GM12865 (cell line): ENCODE results near the gene NFIC.
"Not testable (repeated sequence)": the region's sequence is repeated elsewhere in the genome, so short reads cannot be mapped to it uniquely, and the experiment has no call there.

Source experiments
- DNase-seq: peaks from one replicate; pipeline ENCODE4 v3.0.0; 2010; ENCODE audit warnings: low read depth
- H3K4me3 ChIP-seq: 2 replicates; pipeline ENCODE4 v1.5.1; 2011; ENCODE audit warnings: mild to moderate bottlenecking, low read depth, low read length, control low read depth
- TF ChIP-seq, protein P1 (sequence below): IDR thresholded peaks from 2 replicates; pipeline ENCODE4 v1.5.1; 2011; ENCODE audit warnings: low read length, control low read depth, low read depth, inconsistent platforms; ENCODE audit not compliant: insufficient read depth; ENCODE audit errors: missing control alignments

Gene NFIC

DNA sequence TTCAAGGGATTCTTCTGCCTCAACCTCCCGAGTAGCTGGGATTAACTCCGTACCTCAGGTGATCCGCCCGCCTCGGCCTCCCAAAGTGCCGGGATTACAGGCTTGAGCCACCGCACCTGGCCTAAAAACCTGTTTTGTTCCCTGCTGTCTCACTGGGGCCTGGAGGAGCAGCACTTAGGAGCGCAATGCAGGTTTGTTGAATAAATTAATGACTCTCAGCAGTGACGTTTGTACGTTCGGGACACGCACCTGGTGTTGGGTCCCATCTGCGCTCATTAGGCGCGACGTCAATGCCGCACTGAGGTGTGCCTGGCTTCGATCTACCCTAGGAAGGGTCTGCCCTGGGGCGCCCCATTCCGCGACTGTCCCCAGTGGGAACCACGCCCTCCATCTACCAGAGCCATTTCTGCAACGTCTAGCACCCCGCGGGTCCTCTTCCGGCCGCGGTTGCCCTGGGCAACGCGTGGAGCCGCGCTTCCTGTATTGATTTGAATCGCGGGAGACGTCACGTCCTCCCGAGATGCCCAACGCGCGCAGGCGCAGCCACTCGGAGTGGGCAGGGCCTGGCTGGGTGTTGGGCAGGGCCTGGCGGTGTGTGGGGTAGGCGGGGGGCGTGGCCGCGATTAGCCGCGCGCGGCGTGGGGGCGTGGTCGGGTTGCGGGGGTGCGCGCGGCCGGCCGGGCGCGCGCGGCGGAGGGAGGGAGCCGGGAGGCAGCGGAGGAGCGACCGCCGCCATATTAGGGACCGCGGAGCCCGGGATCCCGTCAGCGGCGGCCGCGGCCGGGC, 139.4 kb downstream of the NFIC start, which contains the start of gene FZR1:
Gene FZR1, plus strand, starts transcription at position 714 of the 786 bp plus-strand sequence. CDS start 16,679 bp downstream, outside the sequence.
- TF ChIP-seq, protein P1, sequence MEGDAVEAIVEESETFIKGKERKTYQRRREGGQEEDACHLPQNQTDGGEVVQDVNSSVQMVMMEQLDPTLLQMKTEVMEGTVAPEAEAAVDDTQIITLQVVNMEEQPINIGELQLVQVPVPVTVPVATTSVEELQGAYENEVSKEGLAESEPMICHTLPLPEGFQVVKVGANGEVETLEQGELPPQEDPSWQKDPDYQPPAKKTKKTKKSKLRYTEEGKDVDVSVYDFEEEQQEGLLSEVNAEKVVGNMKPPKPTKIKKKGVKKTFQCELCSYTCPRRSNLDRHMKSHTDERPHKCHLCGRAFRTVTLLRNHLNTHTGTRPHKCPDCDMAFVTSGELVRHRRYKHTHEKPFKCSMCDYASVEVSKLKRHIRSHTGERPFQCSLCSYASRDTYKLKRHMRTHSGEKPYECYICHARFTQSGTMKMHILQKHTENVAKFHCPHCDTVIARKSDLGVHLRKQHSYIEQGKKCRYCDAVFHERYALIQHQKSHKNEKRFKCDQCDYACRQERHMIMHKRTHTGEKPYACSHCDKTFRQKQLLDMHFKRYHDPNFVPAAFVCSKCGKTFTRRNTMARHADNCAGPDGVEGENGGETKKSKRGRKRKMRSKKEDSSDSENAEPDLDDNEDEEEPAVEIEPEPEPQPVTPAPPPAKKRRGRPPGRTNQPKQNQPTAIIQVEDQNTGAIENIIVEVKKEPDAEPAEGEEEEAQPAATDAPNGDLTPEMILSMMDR = no peak
- peak; percentile 100 for DNase-seq
- H3K4me3 ChIP-seq = peak within 1 kb of the TSS; percentile 84

DNA sequence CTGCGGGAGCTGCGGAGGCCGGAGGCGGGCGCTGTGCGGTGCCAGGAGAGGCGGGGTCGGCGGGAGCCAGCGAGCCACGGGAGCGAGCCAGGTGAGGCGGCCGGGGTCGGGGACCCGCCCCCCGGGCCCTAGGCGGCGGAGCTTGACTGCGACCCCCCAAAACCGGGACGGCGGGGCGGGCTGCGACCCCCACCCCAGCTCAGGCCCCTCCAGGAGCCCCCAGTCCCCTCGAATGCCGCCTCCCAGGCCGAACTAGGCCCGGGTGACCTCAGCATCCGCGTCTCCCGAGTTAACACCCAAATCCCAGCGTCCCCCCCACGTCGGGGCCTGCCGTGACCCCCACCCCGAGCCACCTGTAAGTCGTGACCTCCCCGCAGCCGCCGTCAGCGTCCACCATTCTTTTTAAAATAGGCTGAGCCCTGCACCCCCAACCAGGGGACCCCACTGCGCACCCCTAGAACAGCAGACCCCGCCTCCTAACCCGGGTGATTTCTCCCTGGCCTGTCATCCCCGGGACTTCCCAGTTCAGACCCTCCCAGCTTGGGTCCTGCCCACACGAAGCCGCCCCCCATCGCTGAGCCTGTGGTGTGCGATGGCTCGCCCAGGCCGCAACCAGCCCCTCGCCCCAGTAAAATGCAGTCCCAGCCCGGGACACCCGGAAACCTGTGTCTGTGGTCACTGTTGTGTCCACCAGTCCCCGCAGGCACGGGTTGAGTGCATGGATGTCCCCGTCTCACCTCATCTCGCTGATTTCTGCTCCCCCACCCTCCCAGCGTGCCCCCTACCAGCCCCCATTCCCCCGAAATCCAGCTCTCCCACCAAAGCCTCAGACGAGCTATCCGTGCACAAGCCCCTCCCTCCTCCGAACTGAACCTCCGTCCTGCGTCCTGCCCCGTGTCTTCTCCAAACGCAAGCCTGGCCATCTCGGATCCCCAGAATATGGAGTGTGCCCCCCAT, 140.3 kb downstream of the NFIC start:
- TF ChIP-seq, protein P1 = no peak
- peak; percentile 35 for DNase-seq
- H3K4me3 ChIP-seq = peak overlapping the region; percentile 84

DNA sequence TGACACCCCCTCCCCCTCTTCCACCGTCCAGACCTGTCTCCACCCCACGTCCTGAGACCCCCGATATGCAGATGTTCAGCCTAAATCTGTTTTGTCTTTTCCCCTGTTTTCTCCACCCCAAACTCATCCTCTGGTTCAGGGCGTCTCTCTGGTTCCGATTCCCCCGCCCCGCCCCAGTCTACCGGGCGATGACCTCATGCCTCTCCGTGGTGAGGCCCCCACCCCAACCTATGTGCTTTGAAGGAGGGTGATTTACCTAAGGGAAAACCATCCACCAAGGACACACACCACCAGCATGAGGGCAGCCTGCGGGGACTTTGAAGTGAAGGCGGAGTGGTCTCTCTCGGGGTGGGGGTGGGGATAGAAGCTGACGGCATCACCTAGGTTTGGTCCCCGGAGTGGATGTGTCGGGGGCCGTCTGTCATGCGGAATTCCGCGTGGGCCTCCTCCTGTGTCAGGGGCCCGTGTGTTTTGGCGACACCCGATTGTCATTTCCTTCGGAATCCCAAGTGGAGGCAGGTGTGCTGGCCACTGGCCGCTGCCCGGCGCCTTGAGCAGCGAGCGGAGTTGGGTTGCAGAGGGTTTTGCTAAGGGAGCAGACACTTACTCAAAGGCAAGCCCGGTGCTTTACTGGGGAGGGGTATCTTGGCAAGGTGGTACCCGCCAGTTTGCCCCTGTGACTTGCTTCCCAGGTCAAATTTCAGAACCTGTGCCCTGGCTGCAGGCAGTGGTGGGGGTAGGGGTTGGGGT, 141.2 kb downstream of the NFIC start:
- TF ChIP-seq, protein P1 = no peak
- no peak for DNase-seq
- peak overlapping the region; percentile 84 for H3K4me3 ChIP-seq

DNA sequence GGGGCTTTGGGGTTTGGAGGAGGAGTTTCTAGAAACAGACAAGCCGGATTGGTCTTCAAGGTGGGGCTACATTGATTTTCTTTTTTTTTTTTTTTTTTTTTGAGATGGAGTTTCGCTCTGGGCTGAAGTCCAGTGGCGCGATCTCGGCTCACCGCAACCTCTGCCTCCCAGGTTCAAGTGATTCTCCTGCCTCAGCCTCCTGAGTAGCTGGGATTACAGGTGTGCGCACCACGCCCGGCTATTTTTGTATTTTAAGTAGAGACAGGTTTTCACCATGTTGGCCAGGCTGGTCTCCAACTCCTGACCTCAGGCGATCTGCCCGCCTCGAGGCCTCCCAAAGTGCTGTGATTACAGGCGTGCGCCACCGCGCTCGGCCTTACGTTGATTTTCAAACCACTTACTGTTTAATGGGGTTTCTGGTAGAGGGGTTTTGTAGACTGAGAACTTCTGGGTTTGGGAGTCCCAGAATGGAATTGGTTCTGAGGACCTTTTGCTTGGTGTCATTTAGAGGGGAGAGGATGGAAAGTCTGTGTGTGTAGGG, 141.8 kb downstream of the NFIC start:
- H3K4me3 ChIP-seq, DNase-seq: not testable (repeated sequence)

DNA sequence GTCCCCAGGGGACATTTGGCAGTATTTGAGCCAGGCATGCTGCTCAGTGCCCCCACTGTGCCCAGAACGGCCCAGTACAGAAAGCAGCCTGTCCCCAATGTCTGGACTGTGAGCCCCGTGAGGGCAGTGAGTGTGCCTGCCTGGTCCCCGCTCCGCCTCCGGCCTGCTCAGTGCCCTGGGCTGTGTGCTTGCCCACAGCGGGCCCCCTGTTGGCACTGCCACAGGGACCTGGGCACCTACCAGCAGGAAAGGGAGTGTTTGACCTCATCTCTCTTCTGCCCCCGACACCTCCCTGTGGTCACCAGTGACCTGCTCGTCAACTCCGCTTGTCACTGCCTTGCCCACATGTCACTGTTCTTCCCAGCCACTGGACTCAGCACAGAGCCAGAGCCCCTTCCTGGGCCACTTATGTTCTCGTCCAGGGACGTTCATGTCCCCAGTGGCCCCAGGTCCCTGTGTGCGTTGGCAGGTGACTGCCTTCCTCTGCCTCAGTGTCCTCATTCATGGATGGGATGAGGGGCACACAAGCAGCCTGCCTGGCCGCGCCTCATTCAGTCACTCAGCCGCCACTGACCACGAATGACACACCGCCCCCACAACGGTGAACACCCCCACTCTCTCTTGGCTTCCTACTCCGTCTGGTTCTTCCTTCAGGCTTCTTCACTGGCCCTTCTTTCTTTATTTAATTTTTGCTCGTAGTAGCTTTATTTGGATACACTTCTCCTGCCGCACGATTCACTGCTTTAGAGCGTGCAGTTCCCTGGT, 142.6 kb downstream of the NFIC start:
- TF ChIP-seq, protein P1 = no peak
- no peak for DNase-seq
- H3K4me3 ChIP-seq = no peak overlapping the region

DNA sequence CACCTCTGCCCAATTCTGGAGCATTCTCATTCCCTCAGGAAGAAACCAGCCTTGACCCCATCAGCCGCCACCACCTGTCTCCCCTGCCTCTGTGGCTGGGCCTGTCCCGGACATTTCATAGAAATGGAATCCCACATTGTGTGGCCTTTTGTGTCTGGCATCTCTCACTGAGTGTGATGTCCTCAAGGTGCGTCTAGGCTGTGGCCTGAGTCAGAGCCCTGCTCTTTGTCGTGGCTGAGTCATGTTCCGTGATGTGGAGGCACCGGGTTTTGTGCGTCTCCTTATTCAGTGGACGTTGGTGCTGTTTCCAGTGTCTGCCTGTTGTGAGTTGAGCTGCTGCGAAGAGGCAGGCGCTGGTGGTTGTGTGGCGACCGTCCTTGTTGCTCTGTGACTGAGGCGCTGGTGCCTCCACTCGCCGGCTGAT, 143.2 kb downstream of the NFIC start:
- no peak overlapping the region for H3K4me3 ChIP-seq
- TF ChIP-seq, protein P1 = no peak
- DNase-seq = no peak
